K562 (cell line): ENCODE results near the gene DUS3L. TPM values are rescaled to one million over a fixed set of nuclear protein-coding genes. Genes with fewer than 3 reads are reported as not detected.

Experiments used
- CBFA2T3 ChIP-seq: fragments of 450-650 bp; IDR thresholded peaks from 2 replicates; pipeline ENCODE4 v1.6.1; 2017
- CBX5 ChIP-seq: IDR thresholded peaks from 2 replicates; pipeline ENCODE4 v1.6.1; 2014; ENCODE audit warnings: low read depth, borderline replicate concordance
- CREB3 ChIP-seq: fragments of 450-650 bp; conservative IDR thresholded peaks from 2 replicates; pipeline ENCODE4 v1.6.1; 2016; ENCODE audit warnings: missing genetic modification characterization, low read depth, mild to moderate bottlenecking, missing compliant biosample characterization, moderate library complexity
- ESRRB ChIP-seq: fragments of 250-450 bp; sonication (Bioruptor Pico); IDR thresholded peaks from 2 replicates; pipeline ENCODE4 v1.5.0; 2020; ENCODE audit warnings: mild to moderate bottlenecking, moderate library complexity, borderline replicate concordance
- ETS1 ChIP-seq: conservative IDR thresholded peaks from 2 replicates; pipeline ENCODE4 v1.6.1; 2011; ENCODE audit warnings: low read depth, mild to moderate bottlenecking, low read length; ENCODE audit not compliant: control insufficient read depth
- HOXB6 ChIP-seq: fragments of 250-450 bp; sonication (Bioruptor Pico); IDR thresholded peaks from 2 replicates; pipeline ENCODE4 v1.5.1; 2022; ENCODE audit warnings: mild to moderate bottlenecking, borderline replicate concordance
- NCOA6 ChIP-seq: fragments of 450-650 bp; IDR thresholded peaks from 2 replicates; pipeline ENCODE4 v1.6.1; 2017; ENCODE audit warnings: mild to moderate bottlenecking
- RBBP5 ChIP-seq: fragments of 200-600 bp; sonication (generic); IDR thresholded peaks from 2 replicates; pipeline ENCODE4 v1.6.1; 2012; ENCODE audit warnings: borderline replicate concordance, mild to moderate bottlenecking, low read length, control low read depth, inconsistent platforms; ENCODE audit not compliant: insufficient read depth, poor library complexity, severe bottlenecking
- SPI1 ChIP-seq: IDR thresholded peaks from 2 replicates; pipeline ENCODE4 v1.6.1; 2011; ENCODE audit warnings: low read depth, low read length, control low read depth, borderline replicate concordance
- TEAD2 ChIP-seq: fragments of 450-650 bp; IDR thresholded peaks from 2 replicates; pipeline ENCODE4 v1.6.1; 2016; ENCODE audit warnings: missing genetic modification characterization, control low read depth, missing compliant biosample characterization
- ZNF197 ChIP-seq: fragments of 200-800 bp; sonication (Bioruptor generic); IDR thresholded peaks from 2 replicates; pipeline ENCODE4 v1.6.1; 2016; ENCODE audit warnings: low read depth, missing genetic modification characterization, missing compliant biosample characterization
- ZNF696 ChIP-seq: fragments of 250-450 bp; sonication (Bioruptor Pico); conservative IDR thresholded peaks from 2 replicates; pipeline ENCODE4 v1.4.0; 2020; ENCODE audit warnings: mild to moderate bottlenecking, moderate library complexity
- polyA plus RNA-seq, 8 experiments: library from polyadenylated mRNA; depleted of rRNA in 4 of 8; stranded (reverse) in 5 of 8; unstranded in 3 of 8; fragments of >200 nt; fragmentation: Nextera tagmentation in 2 of 8; fragmentation: Illumina TruSeq in 1 of 8; extraction: Ambion mirVana in 2 of 8; extraction: Trizol in 1 of 8; gene quantifications; 2 replicates each; pipeline versions ENCODE4 v1.2.1 to v1.2.3, GENCODE V29; 2011 to 2014; ENCODE audit warnings: inconsistent platforms in 1 of 8, missing spikeins in 1 of 8
- total RNA-seq, 7 experiments: library from RNA; depleted of rRNA in 6 of 7; stranded (reverse); fragments of >200 nt in 6 of 7; fragmentation: Illumina TruSeq in 2 of 7; extraction: Trizol in 2 of 7; gene quantifications; 2 replicates each; pipeline versions ENCODE4 v1.2.1 to v1.2.3, GENCODE V29; 2011 to 2021; ENCODE audit warnings: low replicate concordance in 1 of 7
- TF ChIP-seq, protein P1 (sequence below): IDR thresholded peaks from 2 replicates; pipeline ENCODE4 v1.6.1; 2016; ENCODE audit warnings: missing genetic modification characterization, missing compliant biosample characterization

The DUS3L gene
- total and polyA plus RNA-seq, 9 of the 15 experiments (the other 6 are each of a cell fraction or from before 2014, with no cell fraction given) = 1.7 to 102 (median 77.5) TPM

GRCh38 chr19:5827342-5827890 is 36.5 kb upstream of the DUS3L start (continued):
- TF ChIP-seq HOXB6 (CRISPR knock-in tag) = no peak
- TF ChIP-seq, protein P1, sequence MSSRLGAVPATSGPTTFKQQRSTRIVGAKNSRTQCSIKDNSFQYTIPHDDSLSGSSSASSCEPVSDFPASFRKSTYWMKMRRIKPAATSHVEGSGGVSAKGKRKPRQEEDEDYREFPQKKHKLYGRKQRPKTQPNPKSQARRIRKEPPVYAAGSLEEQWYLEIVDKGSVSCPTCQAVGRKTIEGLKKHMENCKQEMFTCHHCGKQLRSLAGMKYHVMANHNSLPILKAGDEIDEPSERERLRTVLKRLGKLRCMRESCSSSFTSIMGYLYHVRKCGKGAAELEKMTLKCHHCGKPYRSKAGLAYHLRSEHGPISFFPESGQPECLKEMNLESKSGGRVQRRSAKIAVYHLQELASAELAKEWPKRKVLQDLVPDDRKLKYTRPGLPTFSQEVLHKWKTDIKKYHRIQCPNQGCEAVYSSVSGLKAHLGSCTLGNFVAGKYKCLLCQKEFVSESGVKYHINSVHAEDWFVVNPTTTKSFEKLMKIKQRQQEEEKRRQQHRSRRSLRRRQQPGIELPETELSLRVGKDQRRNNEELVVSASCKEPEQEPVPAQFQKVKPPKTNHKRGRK = no peak
- TF ChIP-seq SPI1 = no peak
- TF ChIP-seq CBX5 = no peak
- TF ChIP-seq ETS1 = no peak
- TF ChIP-seq ESRRB = no peak
- TF ChIP-seq TEAD2 (tag) = no peak
- no peak for TF ChIP-seq CBFA2T3
- 0 out of 2 replicates have a peak, but pooled peaks have one; percentile 69 for TF ChIP-seq ZNF197 (CRISPR knock-in tag)
- no peak for TF ChIP-seq CREB3 (tag)
- TF ChIP-seq ZNF696 (CRISPR knock-in tag) = no peak
- no peak for TF ChIP-seq RBBP5
- TF ChIP-seq NCOA6 = peak; percentile 78
